Measurements from ENCODE around the gene CD82. TPM values are rescaled to one million over a fixed set of nuclear protein-coding genes. Genes with fewer than 3 reads are reported as not detected.

Gene CD82
- total RNA-seq, 4 donors from 2014 or later = 8.9 to 30.6 (median 20.3) TPM

DNA sequence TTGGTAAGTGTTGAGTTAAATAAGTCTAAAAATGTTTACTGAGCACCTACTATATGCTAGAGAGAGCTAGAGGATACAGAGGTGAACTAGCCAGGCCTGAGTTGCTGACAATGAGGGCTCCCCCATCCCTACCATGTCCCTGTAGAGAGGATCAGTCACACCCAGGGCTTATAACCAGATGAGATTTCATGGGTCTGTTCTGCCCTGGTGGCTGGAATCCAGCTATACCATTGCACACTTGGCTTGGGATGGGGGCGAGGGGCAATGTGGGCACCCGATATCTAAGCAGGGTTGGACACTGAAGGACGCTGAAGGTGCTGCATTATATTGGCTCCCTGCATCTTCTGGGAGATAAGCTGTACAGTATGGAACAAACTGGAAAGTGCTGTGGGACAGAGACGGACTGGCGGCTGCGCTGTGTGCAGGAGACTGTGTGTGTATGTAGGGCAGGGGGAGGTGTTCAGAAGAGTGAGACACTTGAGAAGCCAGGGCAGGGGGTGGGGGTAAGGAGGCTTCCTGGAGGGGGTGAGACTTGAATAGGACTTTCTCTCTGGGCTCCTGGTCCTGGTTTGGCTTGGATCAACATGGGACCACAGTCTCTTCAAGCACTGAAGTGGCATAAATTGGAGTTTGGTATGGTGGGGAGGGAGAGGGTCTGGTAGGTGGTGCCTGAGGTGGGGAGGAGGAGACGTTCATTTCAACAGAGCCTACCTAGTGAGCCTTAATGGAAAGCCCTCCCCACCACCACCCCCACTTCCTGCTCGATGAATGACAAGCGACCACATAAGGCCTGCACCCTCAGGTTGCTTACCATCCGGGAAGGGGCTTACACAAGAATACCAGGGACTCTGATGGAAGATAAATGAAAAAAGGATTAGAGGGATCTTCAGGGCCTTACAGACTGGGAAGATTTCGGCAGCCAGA lies 1.8 kb downstream of the CD82 start:
- TF ChIP-seq, protein P1, sequence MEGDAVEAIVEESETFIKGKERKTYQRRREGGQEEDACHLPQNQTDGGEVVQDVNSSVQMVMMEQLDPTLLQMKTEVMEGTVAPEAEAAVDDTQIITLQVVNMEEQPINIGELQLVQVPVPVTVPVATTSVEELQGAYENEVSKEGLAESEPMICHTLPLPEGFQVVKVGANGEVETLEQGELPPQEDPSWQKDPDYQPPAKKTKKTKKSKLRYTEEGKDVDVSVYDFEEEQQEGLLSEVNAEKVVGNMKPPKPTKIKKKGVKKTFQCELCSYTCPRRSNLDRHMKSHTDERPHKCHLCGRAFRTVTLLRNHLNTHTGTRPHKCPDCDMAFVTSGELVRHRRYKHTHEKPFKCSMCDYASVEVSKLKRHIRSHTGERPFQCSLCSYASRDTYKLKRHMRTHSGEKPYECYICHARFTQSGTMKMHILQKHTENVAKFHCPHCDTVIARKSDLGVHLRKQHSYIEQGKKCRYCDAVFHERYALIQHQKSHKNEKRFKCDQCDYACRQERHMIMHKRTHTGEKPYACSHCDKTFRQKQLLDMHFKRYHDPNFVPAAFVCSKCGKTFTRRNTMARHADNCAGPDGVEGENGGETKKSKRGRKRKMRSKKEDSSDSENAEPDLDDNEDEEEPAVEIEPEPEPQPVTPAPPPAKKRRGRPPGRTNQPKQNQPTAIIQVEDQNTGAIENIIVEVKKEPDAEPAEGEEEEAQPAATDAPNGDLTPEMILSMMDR (IDR thresholded peaks at IDR 0.05) = no peak
- ATAC-seq (ENCODE audit: low FRiP score) (no peak), DNase-seq (ENCODE audit: low spot score) (no peak)

- no peak for ATAC-seq (ENCODE audit: low FRiP score)
- no peak for DNase-seq (ENCODE audit: low spot score)
Measured at GRCh38 chr11:44567876-44568256, 2.4 kb downstream of the CD82 start.

DNA sequence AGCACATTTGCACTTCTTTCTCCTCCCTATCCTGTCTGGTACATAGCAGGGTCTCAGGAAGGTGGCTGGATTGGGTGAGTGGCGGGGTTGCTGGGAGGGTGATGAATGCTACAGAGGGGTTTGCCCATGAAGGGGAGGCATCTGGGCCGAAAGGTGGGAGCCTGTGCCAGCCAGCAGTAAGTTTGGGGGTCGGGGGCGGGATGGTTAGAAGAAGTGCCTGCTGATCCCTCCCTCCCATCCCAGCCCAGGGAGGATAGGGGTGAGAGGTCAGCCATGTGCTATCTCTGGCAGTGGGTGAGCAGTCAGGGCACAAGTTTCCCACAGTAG lies 2.8 kb downstream of the CD82 start:
- no peak for ATAC-seq (ENCODE audit: low FRiP score)
- TF ChIP-seq, protein P1 (IDR thresholded peaks at IDR 0.05) = no peak
- DNase-seq (ENCODE audit: low spot score) = no peak

More at GRCh38 chr11:44567876-44568256, 2.4 kb downstream of the CD82 start:
- TF ChIP-seq, protein P1 (IDR thresholded peaks at IDR 0.05) = no peak

GRCh38 chr11:44568658-44569473 lies 3.4 kb downstream of the CD82 start:
- DNase-seq (ENCODE audit: low spot score) = peak; percentile 62
- peak; percentile 41 for ATAC-seq (ENCODE audit: low FRiP score)
- TF ChIP-seq, protein P1 (IDR thresholded peaks at IDR 0.05) = no peak

GRCh38 chr11:44570411-44571155 lies 5.1 kb downstream of the CD82 start:
- no peak for DNase-seq (ENCODE audit: low spot score)
- no peak for ATAC-seq (ENCODE audit: low FRiP score)
- TF ChIP-seq, protein P1 (IDR thresholded peaks at IDR 0.05) = no peak

- DNase-seq (ENCODE audit: low spot score) = no peak
- TF ChIP-seq, protein P1 (IDR thresholded peaks at IDR 0.05) = no peak
- no peak for ATAC-seq (ENCODE audit: low FRiP score)
Measured at GRCh38 chr11:44571871-44572270, 6.4 kb downstream of the CD82 start.

Measured in omental fat pad (tissue), 4 donors.